ENCODE data around the gene ARL15.

DNA sequence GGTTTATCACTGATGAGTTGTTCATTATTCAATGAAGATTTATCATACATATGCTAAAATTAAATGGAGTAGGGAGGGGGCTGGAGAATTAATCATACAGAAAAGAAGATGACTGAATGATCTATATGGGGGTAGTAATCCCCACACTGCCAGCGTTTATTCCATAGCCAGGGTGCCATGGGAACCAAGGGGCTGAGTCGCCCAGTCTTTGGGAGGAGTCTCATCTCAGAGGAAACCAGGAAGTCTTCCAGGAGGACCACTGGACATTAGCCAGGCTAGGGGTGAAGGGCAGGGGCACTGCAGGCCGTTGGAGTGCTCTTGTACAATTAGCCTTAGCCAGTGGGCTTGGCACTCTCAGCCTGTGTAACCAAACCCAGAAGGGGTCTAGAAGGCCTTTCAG lies 226.5 kb downstream of the ARL15 start:
- TF ChIP-seq, protein P1, sequence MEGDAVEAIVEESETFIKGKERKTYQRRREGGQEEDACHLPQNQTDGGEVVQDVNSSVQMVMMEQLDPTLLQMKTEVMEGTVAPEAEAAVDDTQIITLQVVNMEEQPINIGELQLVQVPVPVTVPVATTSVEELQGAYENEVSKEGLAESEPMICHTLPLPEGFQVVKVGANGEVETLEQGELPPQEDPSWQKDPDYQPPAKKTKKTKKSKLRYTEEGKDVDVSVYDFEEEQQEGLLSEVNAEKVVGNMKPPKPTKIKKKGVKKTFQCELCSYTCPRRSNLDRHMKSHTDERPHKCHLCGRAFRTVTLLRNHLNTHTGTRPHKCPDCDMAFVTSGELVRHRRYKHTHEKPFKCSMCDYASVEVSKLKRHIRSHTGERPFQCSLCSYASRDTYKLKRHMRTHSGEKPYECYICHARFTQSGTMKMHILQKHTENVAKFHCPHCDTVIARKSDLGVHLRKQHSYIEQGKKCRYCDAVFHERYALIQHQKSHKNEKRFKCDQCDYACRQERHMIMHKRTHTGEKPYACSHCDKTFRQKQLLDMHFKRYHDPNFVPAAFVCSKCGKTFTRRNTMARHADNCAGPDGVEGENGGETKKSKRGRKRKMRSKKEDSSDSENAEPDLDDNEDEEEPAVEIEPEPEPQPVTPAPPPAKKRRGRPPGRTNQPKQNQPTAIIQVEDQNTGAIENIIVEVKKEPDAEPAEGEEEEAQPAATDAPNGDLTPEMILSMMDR (conservative IDR thresholded peaks at IDR 0.05; ENCODE audit: low read depth, low read length): no peak
- no peak for TF ChIP-seq EZH2 (IDR thresholded peaks at IDR 0.05; ENCODE audit: low read length, unreplicated experiment)

Measured in PC-3 (cell line).